Fibroblast of skin of scalp (primary cell): ENCODE measurements around the gene PTPRB. TPM values are rescaled to one million over a fixed set of nuclear protein-coding genes. Genes with fewer than 3 reads are reported as not detected.

Experiments used
- DNase-seq: peaks from one replicate; pipeline ENCODE4 v3.0.0-alpha.2; 2013
- polyA plus RNA-seq, 2 experiments: library from polyadenylated mRNA; unstranded; fragments of 120-200 nt; gene quantifications; one replicate each; pipeline ENCODE4 v1.2.1, GENCODE V29; 2013; ENCODE audit not compliant: insufficient read length in 2 of 2

Gene PTPRB
- 0.33 TPM for polyA plus RNA-seq (2013, experiment 1 of 2; ENCODE audit: insufficient read length)
- 0.80 TPM for polyA plus RNA-seq (2013, experiment 2 of 2; ENCODE audit: insufficient read length)

GRCh38 chr12:70637303-70638085, at the start of gene PTPRB:
PTPRB (minus strand) TSS chr12:70637429; CDS start chr12:70637395, 34 bp downstream.
- DNase-seq, result no peak

- no peak for DNase-seq
These were observed 49.7 kb upstream of the PTPRB start for GRCh38 chr12:70686907-70687306.

- peak; percentile 9 for DNase-seq
These were observed 49.1 kb upstream of the PTPRB start for GRCh38 chr12:70686299-70686698.

- DNase-seq, result no peak
These were observed 46.7 kb upstream of the PTPRB start for GRCh38 chr12:70683976-70684375.

GRCh38 chr12:70671698-70672097, 34.5 kb upstream of the PTPRB start:
- DNase-seq, result no peak

GRCh38 chr12:70670948-70671347, 33.7 kb upstream of the PTPRB start:
- DNase-seq, result no peak

GRCh38 chr12:70667253-70667652, 30.0 kb upstream of the PTPRB start:
- no peak for DNase-seq

- DNase-seq, result no peak
These were observed 29.1 kb upstream of the PTPRB start for GRCh38 chr12:70666364-70666763.

GRCh38 chr12:70664465-70664881, 27.2 kb upstream of the PTPRB start:
- DNase-seq, result peak; percentile 9

GRCh38 chr12:70663838-70664237, 26.6 kb upstream of the PTPRB start:
- no peak for DNase-seq

- peak; percentile 85 for DNase-seq
These were observed 24.4 kb upstream of the PTPRB start for GRCh38 chr12:70661466-70662161.

- peak; percentile 64 for DNase-seq
These were observed 23.5 kb upstream of the PTPRB start for GRCh38 chr12:70660620-70661219.

GRCh38 chr12:70660002-70660604, 22.9 kb upstream of the PTPRB start:
- no peak for DNase-seq

- no peak for DNase-seq
These were observed 21.9 kb upstream of the PTPRB start for GRCh38 chr12:70659077-70659606.

GRCh38 chr12:70657616-70658286, 20.5 kb upstream of the PTPRB start:
- no peak for DNase-seq

GRCh38 chr12:70652451-70652850, 15.2 kb upstream of the PTPRB start:
- peak; percentile 35 for DNase-seq

GRCh38 chr12:70648831-70649230, 11.6 kb upstream of the PTPRB start:
- DNase-seq, result peak; percentile 87

GRCh38 chr12:70648191-70648590, 11.0 kb upstream of the PTPRB start:
- peak; percentile 11 for DNase-seq

GRCh38 chr12:70646850-70647249, 9.6 kb upstream of the PTPRB start:
- peak; percentile 72 for DNase-seq

- DNase-seq, result peak; percentile 89
These were observed 8.5 kb upstream of the PTPRB start for GRCh38 chr12:70645494-70646317.

- no peak for DNase-seq
These were observed 7.6 kb upstream of the PTPRB start for GRCh38 chr12:70644861-70645260.
